Fibroblast of peridontal ligament (primary cell): ENCODE data around the gene C12orf50.
"Not testable (repeated sequence)": the region's sequence is repeated elsewhere in the genome, so short reads cannot be mapped to it uniquely, and the experiment has no call there.

Source experiments
- DNase-seq: peaks from one replicate; pipeline ENCODE4 v3.0.0-alpha.2; 2010; ENCODE audit errors: extremely low read depth

Gene C12orf50, protein sequence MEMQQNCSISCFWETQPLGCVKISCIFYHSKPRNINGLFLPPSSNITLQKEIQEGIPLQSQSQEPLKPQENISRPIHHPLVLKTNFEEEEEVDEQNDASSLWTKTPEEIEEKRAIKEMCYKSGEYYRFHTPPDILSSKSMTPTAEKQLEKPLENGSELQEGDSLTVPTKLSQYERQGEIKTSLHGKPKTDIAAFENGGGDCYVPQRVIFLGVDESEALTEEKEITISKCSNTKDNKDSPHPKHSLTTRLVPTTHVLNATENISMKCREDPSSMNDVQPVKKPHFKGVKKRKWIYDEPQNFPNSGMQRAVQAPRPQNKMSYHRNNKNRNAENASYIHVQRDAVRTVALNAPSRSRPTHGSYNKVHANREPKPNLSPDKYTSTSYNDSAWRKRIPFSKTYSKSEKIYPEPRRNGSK

DNA sequence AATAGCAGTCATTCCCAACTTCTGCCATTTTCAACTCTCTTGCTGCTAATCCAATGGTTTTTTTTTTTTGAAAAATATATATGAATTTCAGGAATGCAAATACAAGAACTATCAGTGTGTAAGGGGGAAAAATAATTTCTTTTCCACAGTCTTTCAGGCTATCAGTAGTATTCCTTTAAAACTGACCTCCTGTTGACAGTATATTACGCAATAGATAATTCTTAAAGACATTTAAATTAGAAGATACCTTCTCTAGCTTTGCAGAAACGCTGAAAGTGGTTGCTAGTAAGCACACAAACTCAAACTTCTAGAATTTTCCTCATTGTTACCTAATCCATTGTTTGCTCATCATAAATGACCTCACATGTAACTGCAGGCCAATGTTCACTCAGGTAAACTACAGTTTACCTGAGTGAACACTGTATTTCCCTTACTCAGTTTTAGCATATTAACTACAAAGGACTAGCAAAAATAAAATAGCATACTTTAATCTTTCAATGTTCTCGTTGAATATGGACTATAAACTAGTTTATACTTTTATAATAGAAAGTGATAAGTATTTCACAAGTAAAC lies at the start of gene C12orf50:
TSS of gene C12orf50 (minus strand) at position 309 of the 573 bp plus-strand sequence. CDS start 2,439 bp downstream, outside the sequence.
- DNase-seq: no peak

DNA sequence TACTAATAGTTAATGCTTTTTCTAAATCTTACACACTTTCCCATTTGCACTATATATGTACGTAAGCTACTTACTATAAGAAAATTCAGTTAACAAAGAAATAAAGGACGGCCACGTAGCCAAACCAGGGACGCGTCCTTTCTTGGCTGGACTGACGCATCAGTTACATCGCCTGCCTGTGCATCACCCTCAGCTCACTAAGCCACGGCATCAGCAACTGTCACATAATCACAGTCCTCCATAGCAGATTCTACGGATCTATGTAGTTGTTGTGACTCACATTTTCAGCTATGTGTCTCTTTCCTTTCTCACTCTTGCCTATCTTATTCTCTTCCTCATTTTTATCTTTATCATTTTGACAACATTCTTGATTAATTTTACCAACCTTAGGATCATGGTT lies 38.1 kb upstream of the C12orf50 start:
- DNase-seq: no peak

DNA sequence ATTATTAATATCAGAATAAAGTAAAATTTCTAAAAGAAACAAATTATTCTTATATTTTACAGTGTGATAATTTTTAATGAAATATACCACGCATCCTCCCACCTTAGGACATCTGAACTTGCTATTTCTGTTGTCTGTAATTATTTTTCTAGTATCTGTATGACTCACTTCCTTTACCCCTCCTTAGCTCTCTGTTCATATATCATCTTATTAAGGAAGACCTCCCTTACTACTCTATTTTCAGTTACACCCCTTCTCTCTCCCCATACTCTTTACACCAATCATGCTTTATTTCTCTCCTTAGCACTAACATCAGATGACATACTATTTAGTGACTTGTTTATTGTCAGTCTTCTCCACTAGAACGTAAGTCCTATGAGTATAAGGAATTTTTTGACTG lies 34.2 kb upstream of the C12orf50 start:
- DNase-seq: no peak

DNA sequence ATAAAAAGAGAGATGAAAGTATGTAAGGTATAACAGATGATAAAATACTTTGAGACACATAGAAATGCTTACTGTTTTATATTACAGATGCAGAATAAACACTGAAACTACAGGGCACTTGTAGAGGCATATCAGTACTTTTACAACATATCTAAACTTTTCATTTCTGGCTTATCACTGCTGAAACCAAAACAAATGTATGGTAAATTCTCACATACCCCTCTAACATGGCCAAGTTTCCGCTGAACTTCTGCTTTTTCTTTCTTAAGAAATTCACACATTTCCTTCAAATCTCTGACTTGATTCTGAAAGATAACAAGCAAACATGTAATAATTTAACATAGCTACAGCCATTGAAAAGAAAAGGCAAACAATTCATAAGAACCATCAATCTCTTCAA lies 33.3 kb upstream of the C12orf50 start:
- DNase-seq: no peak

DNA sequence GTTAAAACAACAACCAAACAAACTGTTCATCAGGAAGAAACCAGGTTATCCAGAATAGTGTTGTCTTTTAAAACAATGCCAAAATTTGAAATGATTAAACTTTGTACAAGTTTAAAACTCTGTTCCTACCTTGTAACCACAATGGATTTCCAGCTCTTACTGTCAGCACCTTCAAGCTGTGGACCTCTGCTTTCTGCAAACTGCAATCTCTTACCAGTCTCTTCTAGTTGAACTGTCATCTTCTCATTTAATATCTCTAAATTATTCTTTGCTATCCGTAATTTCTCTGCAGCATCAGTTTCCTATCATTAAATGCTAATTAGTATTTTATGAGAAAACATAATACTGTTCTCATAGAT lies 29.5 kb upstream of the C12orf50 start:
- no peak for DNase-seq

DNA sequence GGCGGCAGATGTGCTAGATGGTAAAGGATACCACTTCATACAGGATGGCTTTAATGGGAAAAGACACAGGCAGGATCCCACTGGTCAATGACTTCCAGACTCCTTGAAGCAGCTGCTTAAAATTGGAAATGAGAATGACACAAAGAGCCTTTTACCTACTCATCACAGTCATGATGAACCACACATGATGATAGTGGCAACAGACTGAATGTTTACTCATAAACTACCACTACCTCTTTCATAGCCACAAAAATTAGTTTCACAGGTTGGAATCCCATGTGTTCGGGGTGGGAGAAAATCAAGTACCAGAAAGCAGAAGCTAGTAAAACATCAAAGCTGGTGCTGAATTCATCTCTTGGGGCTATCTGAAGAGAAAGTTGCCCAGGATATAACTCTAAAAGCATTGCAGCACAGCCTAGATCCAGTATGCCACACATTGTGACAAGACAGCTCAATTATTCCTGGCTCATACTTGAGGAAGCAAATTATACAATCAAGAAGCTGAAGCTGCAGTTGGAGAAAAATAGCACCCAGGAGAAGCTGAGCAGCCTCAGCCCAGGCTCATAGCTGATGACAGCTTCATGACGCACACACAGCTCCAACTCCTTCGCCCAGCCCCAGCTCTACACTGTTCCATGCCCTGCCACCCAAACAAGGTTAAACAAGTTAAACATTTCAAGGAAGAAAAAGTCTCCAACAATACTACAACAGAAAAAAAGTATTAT lies 29.0 kb upstream of the C12orf50 start:
- peak; percentile 45 for DNase-seq

DNA sequence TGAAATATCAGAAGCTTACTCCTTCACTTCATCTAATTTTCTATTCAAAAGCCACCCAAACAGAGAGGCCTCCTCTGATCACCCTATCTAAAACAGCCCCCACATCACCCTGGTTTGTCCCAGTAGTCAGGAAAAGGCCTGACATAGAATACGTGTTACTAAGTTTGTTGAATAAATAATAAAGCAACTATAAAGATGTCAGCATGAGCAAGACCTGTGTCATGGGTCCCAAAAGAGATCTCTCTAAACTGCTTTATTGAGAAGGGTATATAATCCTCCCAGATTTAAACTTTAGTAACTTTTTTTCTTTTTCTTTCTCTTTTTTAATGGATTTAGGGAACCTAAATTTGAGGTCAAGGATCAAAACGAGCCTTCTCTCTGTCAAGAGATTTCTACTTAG lies 27.4 kb upstream of the C12orf50 start:
- no peak for DNase-seq

DNA sequence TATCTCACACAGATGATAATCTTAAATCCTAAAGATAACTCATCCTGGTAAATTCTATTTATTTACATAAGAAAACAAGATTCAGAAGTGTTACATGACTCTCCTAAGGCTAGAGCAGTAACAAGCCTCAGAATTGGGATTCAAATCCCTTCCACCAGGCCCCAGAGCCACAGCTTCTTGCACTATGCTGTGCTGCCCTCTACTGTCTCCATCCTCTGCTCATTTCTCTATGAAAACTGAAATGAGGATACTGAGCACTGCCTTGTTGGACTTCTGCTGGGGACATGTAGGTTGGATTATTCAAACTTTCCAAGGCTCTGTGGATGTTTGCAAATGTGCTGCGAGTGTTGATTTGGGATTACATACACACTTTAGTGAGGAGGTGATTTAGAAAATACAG lies 23.5 kb upstream of the C12orf50 start:
- peak; percentile 63 for DNase-seq

DNA sequence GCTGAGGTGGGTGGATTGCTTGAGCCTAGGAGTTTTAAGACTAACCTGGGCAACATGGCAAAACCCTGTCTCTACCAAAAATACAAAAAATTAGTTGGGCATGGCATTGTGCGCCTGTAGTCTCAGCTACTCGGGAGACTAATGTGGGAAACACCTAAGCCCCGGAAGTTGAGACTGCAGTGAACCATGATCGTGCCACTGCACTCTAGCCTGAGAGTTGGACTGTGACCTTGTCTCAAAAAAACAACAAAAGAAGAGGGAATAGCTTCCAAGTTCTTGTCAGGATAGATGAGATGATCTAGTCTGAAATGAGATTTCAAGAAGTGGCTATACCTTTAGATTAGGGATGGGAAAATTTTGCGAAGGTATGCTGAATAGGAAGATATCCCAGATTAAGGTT lies 14.8 kb upstream of the C12orf50 start:
- DNase-seq: no peak

DNA sequence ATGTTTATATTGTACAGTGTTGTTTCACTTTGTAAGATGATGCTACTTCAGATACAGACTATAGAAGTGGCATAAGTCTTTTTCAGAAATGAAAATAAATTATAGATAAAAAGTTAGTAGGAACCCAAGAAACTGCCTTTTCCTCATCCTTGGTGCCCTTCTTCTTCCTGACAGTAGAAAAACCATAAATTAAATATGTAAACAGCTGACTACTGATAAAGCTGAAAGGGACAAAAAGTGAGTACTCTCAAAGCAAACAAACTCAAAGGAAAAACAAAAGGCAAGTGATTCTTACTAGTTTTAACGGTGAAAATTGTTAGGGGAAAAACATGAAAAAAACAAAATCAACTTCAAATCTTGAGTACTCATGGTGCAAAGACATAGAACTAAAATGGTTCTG lies 8.6 kb upstream of the C12orf50 start:
- no peak for DNase-seq

DNA sequence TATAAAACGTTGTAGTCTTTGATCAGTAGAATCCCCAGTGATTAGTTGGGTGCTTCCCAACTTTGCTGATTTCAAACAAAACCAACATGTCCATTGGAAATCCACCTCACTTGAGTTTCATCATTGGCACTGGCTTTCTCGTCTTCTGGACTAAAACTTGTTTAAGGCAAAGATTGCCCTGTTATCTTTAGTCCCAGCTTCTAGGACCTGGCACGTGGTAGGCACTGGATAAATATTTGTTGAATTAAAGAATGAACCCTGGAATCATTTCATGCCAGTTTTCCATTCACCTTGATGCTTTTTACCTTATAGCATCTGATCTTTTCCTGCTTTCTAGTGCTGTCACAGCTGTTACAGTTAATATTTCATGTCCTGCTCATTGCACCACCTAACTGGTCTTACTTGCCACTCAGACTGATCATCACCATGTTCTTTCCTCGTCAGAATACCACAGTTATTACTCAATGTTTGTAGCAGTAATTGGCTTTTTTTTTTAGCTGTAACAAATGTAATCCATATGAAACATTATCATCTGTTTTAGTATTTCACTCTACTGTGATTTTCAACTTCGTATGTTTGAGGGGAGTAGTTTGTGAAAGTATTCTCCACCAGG lies 7.3 kb upstream of the C12orf50 start:
- DNase-seq: peak; percentile 88

DNA sequence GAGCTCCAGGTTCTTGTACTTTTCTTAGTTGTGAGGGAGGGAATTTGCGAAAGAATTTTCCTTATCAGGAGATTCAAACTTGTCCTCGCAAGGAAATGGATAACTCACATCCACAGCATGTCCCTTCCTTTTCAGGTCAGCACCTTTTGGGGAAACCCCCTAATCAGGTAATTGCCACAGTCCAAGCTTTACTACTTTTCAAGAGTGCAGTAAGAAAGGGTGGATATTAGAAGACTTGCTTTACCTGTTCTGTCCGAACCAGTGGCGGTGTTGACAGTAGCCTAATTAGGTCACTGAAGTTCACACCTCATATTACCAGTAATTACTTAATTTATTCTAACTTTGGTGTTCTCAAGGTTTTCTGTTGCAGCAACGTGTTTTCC lies 6.7 kb upstream of the C12orf50 start:
- no peak for DNase-seq

DNA sequence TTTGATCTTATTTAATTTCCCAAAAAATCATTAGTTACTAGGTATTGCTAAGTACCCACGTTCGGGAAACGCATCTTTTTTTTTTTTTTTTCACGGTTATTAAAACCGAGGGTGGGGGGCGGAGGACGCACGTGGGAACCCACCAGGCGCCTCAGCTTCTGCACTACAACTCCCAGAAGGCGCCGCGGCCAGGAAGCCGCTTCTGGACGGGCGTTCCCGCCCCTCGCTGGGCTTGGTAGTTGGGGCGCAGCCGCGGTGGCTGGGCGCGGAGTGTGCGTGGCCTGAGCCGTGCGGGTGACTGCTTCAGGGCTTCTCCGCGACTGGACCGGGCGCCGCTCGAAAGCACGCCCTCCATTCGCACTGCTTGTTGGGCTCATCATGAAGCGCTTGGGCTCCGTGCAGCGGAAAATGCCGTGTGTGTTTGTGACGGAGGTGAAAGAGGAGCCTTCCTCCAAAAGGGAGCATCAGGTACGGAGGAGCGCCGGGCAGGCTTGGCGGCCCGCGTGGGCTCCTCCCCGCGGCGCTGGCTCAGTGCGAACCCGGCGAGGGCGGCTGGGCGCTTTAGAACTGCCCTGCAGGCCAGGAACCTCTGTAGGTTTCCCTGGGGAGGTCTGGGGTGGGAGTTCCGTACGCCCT lies 6.2 kb upstream of the C12orf50 start:
- peak; percentile 78 for DNase-seq

DNA sequence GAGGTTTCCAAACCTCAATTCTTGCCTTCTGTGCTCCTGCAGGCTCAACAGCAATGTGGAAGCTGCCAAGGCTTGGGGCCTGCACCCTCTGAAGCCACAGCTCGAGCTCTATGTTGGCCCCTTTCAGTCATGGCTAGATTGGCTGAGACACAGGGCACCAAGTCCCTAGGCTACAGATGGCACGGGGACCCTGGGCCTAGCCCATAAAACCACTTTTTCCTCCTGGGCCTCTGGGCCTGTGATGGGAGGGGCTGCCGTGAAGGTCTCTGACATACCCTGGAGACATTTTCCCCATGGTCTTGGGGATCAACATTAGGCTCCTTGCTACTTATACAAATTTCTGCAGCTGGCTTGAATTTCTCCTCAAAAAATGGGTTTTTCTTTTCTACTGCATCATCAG lies 2.0 kb upstream of the C12orf50 start:
- DNase-seq: not testable (repeated sequence)

DNA sequence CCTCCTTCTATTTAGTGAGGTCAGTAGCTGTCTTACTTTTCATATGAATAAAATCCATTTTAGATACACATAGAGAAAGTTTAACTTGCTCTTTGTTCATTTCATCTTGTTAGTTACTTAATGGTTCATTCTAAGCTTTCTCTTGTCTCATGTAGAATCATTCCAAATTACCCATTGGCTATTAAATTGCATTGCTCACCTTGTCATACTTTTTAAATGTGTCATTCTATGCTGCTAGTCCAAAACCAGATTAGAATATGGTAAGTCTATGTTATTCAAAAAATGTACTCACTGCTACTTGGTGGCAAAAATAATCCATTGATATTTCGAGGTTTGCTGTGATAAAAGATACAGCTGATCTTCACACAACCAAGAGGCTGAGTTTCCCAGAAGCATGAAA lies 3.0 kb downstream of the C12orf50 start:
- DNase-seq: no peak

DNA sequence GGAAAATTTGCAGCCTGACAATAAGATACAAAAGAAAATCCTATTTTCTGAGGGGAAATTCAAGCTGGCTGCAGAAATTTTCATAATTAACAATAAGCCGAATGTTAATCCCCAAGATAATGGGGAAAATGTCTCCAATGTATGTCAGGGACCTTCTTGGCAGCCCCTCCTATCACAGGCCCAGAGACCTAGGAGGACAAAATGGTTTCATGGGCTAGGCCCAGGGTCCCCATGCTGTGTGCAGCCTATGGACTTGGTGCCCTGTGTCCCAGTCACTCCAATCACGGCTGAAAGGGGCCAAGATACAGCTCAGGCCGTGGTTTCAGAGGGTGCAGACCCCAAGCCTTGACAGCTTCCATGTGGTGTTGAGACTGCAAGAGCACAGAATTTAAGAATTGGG lies 11.2 kb downstream of the C12orf50 start:
- DNase-seq: no peak

DNA sequence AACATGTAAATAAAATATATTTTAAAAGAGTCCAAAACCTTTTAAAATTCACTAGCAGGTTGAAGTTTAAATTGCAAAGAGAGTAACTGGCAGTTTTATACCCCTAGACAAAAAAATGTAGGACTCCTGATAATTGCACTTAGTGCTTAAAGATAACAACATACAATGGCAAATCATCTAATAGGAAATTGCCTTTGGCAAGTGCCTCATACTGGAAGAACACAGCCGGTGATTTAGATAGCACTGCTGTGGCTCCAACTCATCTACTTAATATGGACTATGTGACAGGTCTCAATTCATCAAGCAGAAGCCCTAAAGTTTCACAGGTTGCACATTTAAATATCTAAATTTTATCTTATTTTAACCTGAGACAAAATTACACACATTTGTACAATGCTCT lies 13.4 kb downstream of the C12orf50 start:
- DNase-seq: no peak

DNA sequence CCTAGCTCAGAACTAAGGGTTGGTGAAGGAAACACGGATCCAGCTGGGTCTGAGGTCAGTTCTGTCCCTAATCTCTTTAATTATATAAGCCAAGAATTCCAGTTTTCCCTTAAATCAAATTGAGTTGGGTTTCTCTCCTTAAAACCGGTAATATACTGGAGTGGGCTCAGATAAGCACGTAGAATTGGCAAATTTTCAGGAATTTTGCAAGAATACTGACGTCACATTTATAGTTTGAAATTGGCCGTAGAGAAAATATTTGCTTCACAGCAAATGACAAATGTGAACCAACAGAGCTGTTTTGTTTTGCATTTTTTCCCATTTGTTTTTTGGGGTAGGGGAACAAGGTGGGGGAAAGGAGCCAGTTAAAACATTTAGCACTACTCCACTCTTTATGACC lies 17.4 kb downstream of the C12orf50 start:
- DNase-seq: no peak

DNA sequence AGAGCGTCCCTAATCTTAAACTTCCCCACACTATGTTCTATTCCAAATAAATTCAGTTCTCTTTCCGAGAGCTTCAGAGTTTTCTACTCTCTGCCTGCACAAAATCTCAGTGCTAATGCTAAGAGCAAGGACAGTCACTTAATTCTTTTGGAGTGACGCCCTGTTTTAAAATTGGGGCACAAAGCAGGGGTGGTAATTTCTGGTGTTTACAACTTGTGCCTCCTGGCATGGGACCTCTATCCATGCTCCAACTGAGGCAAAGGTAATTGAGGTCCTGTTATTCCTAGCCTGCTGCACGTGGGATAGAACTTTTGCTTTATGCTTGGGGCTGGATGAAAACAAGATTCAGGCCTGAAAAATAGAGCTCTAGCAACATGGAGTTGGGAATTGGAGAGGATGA lies 22.9 kb downstream of the C12orf50 start:
- DNase-seq: no peak

DNA sequence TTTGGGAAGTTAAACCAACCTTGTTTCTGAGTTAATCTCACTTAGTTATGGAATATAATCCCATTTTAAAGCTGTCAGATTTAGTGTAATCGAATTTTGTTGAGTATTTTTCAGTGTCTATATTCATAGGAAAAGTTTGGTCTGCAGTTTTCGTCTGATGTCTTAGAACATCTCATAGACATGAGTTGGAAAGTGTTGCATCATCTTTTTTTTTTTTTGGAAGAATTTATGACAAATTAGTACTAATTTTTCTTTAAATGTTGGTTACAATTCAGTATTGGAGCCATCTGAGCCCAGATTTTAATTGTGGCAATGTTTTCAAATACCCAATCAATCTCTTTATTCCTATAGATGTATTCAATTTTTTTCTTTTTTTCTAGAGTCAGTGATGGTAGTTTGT lies 27.9 kb downstream of the C12orf50 start:
- no peak for DNase-seq

DNA sequence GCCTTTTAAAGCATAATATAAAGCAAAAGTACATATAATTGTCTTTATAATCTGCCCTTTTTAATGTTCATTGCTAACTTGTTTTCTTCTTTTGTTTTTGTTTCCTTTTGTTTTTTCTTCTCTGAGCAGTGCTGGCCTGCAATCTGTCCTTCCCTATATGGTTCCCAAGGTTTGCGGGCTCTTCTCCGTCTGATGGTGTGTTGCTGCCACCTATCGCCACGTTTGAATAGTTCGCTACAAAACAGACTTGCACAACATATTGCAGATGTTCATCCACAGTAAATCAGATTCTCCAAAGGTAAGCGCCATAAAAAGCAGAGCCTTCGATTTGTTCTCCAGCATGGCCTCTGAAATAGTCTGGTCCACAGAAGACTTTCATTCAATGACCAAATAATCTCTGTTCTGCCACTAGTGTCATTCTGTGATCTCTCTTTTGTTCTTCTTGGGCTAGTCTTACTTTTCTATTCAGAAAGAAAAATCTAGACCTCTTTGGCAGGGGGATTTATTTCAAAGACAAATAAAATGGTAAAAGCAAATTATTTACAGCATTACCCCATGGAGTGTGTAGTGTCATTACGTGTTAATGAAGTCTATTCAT lies 33.5 kb downstream of the C12orf50 start:
- DNase-seq: peak; percentile 86

DNA sequence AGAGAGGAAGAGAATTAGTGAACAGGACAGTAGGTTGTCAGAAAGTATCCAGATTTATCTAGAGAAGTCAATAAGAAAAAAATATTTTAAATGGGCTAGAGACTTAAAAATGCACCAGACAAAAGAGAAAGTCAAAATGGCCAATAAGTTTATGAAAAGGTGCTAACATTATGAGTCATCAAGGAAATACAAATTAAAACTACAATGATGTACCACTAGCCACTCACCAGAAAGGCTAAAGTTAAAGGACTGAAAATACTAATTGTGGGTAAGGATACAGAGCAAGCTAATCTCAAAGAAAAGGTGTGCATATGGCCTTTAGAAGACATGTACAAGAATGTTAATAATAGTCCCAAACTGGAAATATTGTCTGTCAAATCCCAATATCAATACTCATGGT lies 37.7 kb downstream of the C12orf50 start:
- no peak for DNase-seq
